ENCODE data around the gene ANKS1B. TPM values are rescaled to one million over a fixed set of nuclear protein-coding genes. Genes with fewer than 3 reads are reported as not detected.

The ANKS1B gene
- polyA plus RNA-seq, 1 experiment = 0.27 TPM

DNA sequence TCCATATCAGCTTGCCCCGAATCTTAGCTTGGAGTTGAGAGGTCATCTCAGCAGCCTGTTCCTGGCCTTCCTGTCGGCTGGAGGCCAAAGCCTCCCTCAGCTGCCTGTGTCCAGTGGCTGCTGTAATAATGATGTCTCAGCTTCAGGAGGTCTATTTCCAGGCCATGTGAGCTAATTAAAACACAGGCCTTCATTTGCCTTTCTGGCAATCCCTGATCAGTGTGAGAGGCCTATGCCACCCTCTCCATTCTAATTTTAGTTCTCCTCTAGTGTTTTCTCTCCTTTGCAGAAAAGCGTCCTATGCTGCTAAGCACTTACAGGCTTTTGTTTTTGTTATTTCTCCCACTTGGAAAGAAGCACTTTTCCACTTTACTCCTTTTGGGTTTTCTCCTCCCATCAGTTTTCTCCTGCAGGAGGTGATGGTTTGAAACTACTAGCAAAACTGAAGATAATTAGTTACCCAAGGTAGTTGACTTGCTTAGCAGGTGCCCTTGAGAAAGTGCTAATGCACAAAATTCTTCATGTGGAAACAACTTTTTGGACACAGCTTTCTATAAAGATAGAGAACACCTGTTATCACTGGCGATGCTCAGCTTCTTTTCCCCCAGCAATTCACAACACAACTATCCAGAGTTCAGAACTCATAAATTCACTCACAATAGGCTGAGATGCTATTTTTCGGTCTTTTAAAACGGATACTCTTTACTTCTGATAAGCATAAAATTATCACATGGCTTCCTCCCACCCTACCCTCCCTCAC, 592.5 kb downstream of the ANKS1B start:
- no peak for DNase-seq (ENCODE audit: low read depth)
- H3K27me3 ChIP-seq (ENCODE audit: control insufficient read depth, insufficient read depth, low read length) = no peaks in the 10 kb centered on the region
- no peak for TF ChIP-seq CTCF (IDR thresholded peaks at IDR 0.05; ENCODE audit: insufficient read depth, low read depth, low read length)
- CTCF ChIA-PET = no interaction called here
- no peak overlapping the region for H3K4me3 ChIP-seq (ENCODE audit: low read depth, low read length)
- POLR2A ChIA-PET = no interaction called here
- no peaks in the 10 kb centered on the region for H3K36me3 ChIP-seq (ENCODE audit: control insufficient read depth, insufficient read depth, low read length)

DNA sequence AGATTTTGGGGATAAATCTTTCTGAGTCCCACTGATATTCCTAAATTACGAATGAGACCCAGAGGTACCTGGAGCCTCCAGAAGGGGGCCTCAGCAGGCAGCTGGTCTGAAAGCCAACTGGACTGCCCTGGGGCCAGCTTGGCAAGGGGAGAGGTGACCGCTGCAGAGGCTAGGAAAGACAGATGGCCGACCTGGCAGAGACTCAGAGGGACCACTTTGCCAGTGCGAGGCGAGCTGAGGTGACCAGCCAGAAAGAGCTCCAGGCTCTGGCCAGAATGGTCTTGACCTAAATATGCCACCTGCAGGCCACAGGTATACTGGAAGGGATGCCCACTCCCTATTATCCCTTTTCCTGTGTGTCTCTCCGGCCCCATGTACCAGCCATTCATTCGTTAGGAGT, 594.0 kb downstream of the ANKS1B start:
- Histone ChIP-seq H3K36me3 (ENCODE audit: control insufficient read depth, insufficient read depth, low read length) (no peaks in the 10 kb centered on the region), H3K27me3 (ENCODE audit: control insufficient read depth, insufficient read depth, low read length) (no peaks in the 10 kb centered on the region), H3K4me3 (ENCODE audit: low read depth, low read length) (no peak overlapping the region)
- DNase-seq (ENCODE audit: low read depth) = no peak
- TF ChIP-seq CTCF (IDR thresholded peaks at IDR 0.05; ENCODE audit: insufficient read depth, low read depth, low read length) = peak; percentile 25; the same call in 1 of the 2 replicates
- ChIA-PET POLR2A (no interaction called here), CTCF (interaction anchor here (0.7 to 1.4 kb wide), 2 partner anchors 38 to 229 kb away, joined by 3 to 4 read pairs; no protein-coding TSS in a partner anchor)

DNA sequence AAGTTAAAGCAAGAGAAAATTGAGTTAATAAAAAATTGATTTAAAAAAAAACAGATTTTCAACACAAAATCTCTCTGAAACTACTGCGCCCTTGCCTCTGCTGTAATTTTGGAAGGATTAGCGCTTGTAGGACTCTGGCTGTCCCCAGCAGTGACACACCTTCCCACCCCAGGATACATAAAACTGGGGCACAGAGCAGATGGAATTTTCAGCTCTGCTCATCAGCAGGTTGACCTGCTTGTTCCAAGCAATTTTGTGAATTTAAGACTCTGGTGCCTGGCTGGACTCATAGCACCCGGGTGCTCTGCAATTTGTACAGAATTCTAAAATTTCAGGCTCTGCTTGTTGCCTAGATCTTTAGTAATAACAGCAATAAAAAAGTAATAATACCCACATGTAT, 595.0 kb downstream of the ANKS1B start:
- Histone ChIP-seq H3K27me3 (ENCODE audit: control insufficient read depth, insufficient read depth, low read length) (no peaks in the 10 kb centered on the region), H3K4me3 (ENCODE audit: low read depth, low read length) (no peak overlapping the region), H3K36me3 (ENCODE audit: control insufficient read depth, insufficient read depth, low read length) (no peaks in the 10 kb centered on the region)
- ChIA-PET CTCF (interaction anchor here (0.9 to 1.4 kb wide), 2 partner anchors 134 to 230 kb away, joined by 3 to 4 read pairs; no protein-coding TSS in a partner anchor), POLR2A (no interaction called here)
- no peak for TF ChIP-seq CTCF (IDR thresholded peaks at IDR 0.05; ENCODE audit: insufficient read depth, low read depth, low read length)
- DNase-seq (ENCODE audit: low read depth) = no peak

- Histone ChIP-seq H3K36me3 (ENCODE audit: control insufficient read depth, insufficient read depth, low read length) (no peaks in the 10 kb centered on the region), H3K27me3 (ENCODE audit: control insufficient read depth, insufficient read depth, low read length) (no peaks in the 10 kb centered on the region), H3K4me3 (ENCODE audit: low read depth, low read length) (no peak overlapping the region)
- DNase-seq (ENCODE audit: low read depth) = no peak
- TF ChIP-seq CTCF (IDR thresholded peaks at IDR 0.05; ENCODE audit: insufficient read depth, low read depth, low read length) = no peak
- POLR2A ChIA-PET = no interaction called here
- CTCF ChIA-PET = interaction anchor here (1.0 to 1.1 kb wide), 2 partner anchors 9 to 230 kb away, joined by 3 to 4 read pairs; no protein-coding TSS in a partner anchor
Measured at GRCh38 chr12:99388671-99389195, 596.0 kb downstream of the ANKS1B start.

- ChIA-PET CTCF (interaction anchor here (0.5 to 1.8 kb wide), 3 partner anchors 8 to 271 kb away, joined by 3 to 5 read pairs (median 4); no protein-coding TSS in a partner anchor), POLR2A (no interaction called here)
- no peak for DNase-seq (ENCODE audit: low read depth)
- H3K4me3 ChIP-seq (ENCODE audit: low read depth, low read length) = no peak overlapping the region
- H3K36me3 ChIP-seq (ENCODE audit: control insufficient read depth, insufficient read depth, low read length) = no peaks in the 10 kb centered on the region
- TF ChIP-seq CTCF (IDR thresholded peaks at IDR 0.05; ENCODE audit: insufficient read depth, low read depth, low read length) = no peak
- H3K27me3 ChIP-seq (ENCODE audit: control insufficient read depth, insufficient read depth, low read length) = no peaks in the 10 kb centered on the region
Measured at GRCh38 chr12:99387661-99388060, 597.1 kb downstream of the ANKS1B start.
